ENCODE results near the gene NNAT.

Gene NNAT

DNA sequence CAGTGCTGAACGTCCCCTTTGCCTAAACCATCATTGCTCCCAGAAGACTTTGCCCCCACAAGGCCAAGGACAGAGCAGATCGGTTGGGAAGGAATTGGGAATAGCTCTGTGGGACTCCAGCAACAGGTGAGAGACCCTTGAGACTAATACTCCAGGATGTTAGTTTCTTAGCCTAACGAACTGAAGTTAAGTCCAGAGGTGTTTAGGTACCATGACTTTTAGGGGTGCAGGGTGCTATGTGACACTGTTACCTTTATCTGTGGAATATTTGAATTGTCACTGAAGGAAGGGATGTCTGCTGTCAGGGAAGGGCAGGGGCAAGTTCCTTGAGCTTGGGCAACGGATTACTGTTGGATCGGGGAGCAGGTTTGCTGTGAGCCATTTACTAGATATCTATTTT, 4.8 kb downstream of the NNAT start:
- H3K27ac ChIP-seq, result no peak overlapping the region

DNA sequence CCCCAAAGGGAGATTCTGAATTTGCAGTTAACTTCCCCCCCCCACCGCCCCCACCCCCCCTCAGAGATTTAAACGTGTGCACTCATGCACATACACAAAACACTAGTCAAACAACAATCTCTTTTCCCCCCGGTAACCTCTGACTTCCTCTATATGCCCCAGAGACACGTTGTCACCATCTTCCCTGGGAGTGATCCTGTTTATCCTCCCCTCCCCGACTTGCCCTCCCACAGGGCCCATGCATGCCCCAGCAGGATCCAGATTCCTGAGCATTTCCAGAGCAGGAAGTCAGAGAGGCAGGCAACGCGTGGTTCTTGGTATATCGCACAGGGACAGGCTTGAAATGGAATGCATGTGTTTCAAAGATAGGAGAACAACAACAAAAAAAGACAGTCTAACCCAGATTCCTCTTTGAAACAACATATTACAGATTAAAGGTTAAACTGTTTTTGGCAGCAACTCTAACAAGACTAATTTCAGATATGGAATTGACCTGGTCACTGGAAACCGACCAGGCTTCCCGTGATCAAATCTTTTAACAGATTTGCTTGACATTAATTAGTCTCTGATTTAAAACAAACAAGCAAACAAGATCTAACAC, 5.3 kb downstream of the NNAT start:
- H3K27ac ChIP-seq, result peak overlapping the region; percentile 75
- TF ChIP-seq ZFX (IDR thresholded peaks at IDR 0.05; ENCODE audit: borderline replicate concordance), result no peak
- TF ChIP-seq, protein P1, sequence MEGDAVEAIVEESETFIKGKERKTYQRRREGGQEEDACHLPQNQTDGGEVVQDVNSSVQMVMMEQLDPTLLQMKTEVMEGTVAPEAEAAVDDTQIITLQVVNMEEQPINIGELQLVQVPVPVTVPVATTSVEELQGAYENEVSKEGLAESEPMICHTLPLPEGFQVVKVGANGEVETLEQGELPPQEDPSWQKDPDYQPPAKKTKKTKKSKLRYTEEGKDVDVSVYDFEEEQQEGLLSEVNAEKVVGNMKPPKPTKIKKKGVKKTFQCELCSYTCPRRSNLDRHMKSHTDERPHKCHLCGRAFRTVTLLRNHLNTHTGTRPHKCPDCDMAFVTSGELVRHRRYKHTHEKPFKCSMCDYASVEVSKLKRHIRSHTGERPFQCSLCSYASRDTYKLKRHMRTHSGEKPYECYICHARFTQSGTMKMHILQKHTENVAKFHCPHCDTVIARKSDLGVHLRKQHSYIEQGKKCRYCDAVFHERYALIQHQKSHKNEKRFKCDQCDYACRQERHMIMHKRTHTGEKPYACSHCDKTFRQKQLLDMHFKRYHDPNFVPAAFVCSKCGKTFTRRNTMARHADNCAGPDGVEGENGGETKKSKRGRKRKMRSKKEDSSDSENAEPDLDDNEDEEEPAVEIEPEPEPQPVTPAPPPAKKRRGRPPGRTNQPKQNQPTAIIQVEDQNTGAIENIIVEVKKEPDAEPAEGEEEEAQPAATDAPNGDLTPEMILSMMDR (IDR thresholded peaks at IDR 0.05), result no peak

More for the DNA sequence above, 4.8 kb downstream of the NNAT start:
- no peak for TF ChIP-seq ZFX (IDR thresholded peaks at IDR 0.05; ENCODE audit: borderline replicate concordance)
- TF ChIP-seq, protein P1 (IDR thresholded peaks at IDR 0.05), result no peak

DNA sequence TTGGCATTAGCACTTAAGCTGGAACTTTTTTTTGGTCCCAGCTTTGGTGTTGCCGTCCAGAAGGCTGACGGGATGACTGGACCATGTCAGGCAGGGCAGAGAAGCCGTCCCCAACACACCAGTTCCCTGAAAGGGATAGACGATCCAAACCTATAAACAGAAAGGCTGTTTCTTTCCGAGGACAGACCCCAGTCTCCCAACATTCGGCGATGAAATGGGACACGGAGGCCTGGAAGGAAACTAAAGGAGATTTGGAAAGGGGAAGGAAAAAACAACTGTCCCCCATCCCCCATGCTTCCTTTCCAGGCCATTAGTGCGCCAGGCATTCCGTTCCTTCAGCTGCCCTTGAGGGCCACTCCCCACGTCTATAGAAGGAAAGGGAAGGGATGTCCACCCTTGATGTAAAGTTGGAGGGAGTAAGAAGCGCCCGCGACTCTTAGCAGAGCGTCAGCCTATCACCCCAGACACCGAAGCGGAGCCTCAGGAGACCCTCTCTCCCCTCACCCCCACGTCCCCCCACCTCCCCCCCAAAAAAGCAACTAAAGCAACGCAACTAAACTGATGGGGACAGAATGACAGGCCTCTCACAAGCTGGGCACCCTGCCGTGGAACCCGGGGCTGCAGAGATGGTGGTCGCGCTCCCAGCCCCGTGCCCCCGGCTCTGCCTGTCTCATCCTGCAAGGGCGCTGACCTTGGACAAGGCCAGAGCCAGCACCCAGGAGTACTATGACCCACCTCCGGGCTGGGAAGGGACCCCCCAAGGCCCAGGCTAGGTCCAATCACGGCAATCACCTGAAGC, 6.0 kb downstream of the NNAT start:
- H3K27ac ChIP-seq, result peak overlapping the region; percentile 75
- TF ChIP-seq, protein P1 (IDR thresholded peaks at IDR 0.05), result no peak
- TF ChIP-seq ZFX (IDR thresholded peaks at IDR 0.05; ENCODE audit: borderline replicate concordance), result no peak

DNA sequence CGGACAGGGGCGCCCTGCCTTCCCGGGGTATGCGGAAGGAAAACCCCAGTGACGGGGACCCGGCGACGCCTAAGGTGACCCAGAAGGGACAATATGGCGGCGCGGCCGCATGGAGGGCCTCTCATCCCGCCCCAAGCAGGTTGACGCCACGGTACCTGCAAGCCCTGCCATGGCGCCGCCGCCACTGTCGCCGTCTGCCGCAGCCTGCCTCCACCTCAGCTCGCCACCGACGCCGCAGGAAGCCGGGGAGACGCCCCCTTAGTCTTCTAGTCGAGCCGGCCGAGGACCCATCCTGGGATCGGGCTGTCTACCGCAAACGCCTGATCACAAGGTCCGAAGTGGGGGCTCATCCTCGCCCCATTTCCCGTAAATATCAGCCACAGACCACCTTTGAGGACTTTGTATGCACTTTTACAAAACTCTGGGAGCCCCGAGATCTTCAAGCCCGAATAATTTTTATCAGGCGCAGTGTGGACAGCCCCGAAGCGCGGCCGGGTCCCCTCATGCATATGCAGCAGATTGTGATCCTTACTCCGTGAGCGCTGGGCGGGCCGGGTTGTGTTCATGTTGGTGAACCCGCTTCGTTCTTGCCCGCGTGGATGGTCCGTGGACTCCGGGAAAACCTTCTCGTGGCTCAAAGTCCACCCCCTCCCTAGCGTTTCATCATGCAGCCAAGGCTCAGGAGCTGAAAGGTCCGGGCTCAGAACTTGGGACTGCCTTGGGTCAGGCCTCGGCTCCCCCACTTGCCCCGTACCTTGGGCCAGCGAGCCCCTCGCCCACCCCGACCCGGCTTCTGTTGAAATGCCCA, 6.8 kb downstream of the NNAT start, which contains the start of gene BLCAP:
BLCAP (minus strand) TSS at position 239 of the 808 bp plus-strand sequence. CDS start 8,702 bp downstream, outside the sequence.
- H3K27ac ChIP-seq, result peak within 1 kb of the TSS; percentile 75
- TF ChIP-seq ZFX (IDR thresholded peaks at IDR 0.05; ENCODE audit: borderline replicate concordance), result no peak
- TF ChIP-seq, protein P1 (IDR thresholded peaks at IDR 0.05), result no peak

DNA sequence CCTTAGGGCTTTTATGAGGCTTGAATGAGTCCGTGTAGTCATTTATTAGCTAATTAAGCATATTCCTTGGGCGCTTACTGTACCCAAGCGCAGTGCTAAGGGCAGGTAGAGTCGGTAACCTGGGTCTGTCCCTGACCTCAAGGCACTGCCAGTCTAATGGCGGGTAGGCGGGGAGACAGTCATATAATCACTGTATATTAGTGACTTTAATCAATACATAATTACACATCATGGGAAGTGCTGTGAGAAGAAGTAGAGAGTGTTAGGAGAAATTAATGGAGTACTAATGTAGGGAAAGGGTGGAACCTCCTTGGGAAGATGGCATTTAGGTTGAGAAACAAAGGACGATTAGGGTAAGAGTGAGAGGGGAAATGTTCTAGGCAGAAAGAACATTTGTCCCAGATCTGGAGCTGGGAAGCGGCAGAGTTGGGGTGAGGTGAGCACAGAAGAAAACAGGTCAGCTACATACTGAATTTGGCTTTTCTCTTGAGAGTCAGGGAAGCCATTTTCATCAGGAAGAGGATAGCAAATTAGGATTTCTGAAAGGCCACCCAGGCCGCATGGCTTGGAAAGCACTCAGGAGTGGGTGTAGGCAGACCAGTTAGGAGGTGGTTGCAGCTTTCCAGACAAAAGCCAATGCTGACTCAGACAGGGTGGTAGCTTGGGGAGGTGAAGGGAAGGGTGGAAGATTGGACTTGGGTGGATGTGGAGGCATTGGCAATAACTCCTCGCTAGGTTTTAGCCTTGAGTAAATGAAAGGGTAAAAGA, 7.6 kb downstream of the NNAT start:
- TF ChIP-seq, protein P1 (IDR thresholded peaks at IDR 0.05), result no peak
- no peak for TF ChIP-seq ZFX (IDR thresholded peaks at IDR 0.05; ENCODE audit: borderline replicate concordance)

DNA sequence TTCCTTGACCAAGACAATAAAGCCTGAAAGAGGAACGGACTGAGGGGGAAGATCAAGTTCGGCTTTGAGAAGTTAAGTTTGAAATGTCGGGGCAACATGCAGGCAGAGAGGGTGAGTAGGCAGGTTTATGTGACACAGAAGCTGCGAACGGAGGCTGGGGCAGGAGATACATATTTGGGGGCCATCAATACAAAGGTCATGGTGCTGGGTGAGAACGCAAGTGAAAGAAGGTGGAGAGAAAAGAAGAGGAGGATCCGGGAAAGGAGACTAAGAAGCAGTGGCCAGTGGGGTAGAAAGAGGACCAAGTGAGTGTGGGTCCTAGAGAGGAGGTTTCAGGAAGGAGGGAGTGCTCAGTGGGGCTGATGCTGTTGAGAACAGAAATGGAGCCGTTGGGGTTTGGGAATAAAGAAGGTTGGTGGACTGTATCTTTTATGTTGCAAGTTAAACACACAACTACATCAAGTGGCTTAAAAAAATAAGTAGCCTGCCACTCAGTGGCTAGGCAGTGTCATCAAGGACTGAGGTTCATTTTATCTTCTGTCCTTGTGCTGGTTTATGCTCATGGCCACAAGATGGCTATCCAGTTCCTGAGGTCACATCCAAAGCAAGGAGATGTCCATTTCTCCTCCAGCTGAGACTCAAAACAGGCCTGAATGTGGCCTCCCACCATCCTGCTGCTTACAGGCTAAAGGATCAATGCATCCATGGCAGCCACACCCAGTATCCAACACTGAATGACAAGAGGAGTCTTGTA, 8.3 kb downstream of the NNAT start:
- TF ChIP-seq ZFX (IDR thresholded peaks at IDR 0.05; ENCODE audit: borderline replicate concordance), result no peak
- TF ChIP-seq, protein P1 (IDR thresholded peaks at IDR 0.05), result no peak
- no peak overlapping the region for H3K27ac ChIP-seq

More for the DNA sequence above, 7.6 kb downstream of the NNAT start:
- H3K27ac ChIP-seq, result peak overlapping the region; percentile 75
